DND-41 (cell line): ENCODE measurements around the gene SMIM35.

ENCODE experiments used
- ATAC-seq: fragments of 200-7000 bp; cut with Tn5 transposase; 3 replicates; pipeline ENCODE4 v1.9.1; 2021; ENCODE audit warnings: low read depth; ENCODE audit not compliant: insufficient read depth
- DNase-seq: peaks from one replicate; pipeline ENCODE4 v3.0.0-alpha.2; 2020
- H2AFZ ChIP-seq: 2 replicates; pipeline ENCODE4 v1.6.0; 2012; ENCODE audit warnings: low read depth, low read length
- H3K27ac ChIP-seq: 2 replicates; pipeline ENCODE4 v1.5.1; 2012; ENCODE audit warnings: low read length, inconsistent platforms
- H3K27me3 ChIP-seq: fragments of 200-600 bp; sonication (generic); 2 replicates; pipeline ENCODE4 v1.6.0; 2012; ENCODE audit warnings: low read length, mild to moderate bottlenecking, inconsistent platforms; ENCODE audit not compliant: insufficient read depth, poor library complexity
- H3K36me3 ChIP-seq: 2 replicates; pipeline ENCODE4 v1.5.1; 2012; ENCODE audit warnings: low read length, inconsistent platforms; ENCODE audit not compliant: insufficient read depth
- H3K4me1 ChIP-seq: 2 replicates; pipeline ENCODE4 v1.5.1; 2012; ENCODE audit warnings: mild to moderate bottlenecking, low read length; ENCODE audit not compliant: insufficient read depth
- H3K4me2 ChIP-seq: 2 replicates; pipeline ENCODE4 v1.6.0; 2012; ENCODE audit warnings: mild to moderate bottlenecking, moderate library complexity, low read length, inconsistent platforms; ENCODE audit not compliant: insufficient read depth
- H3K4me3 ChIP-seq, 2 experiments: fragments of 200-600 bp in 1 of 2; shearing (Covaris generic) in 1 of 2; 2 replicates each; pipeline ENCODE4 v1.5.1; 2012 to 2016; ENCODE audit warnings: inconsistent platforms in 2 of 2, low read length in 2 of 2, mild to moderate bottlenecking in 2 of 2, low read depth in 1 of 2, moderate library complexity in 1 of 2
- H3K79me2 ChIP-seq: 2 replicates; pipeline ENCODE4 v1.6.0; 2012; ENCODE audit warnings: low read length, inconsistent platforms; ENCODE audit not compliant: insufficient read depth
- H3K9ac ChIP-seq: 2 replicates; pipeline ENCODE4 v1.6.0; 2012; ENCODE audit warnings: low read depth, mild to moderate bottlenecking, inconsistent platforms, low read length, moderate library complexity
- H3K9me3 ChIP-seq: 2 replicates; pipeline ENCODE4 v1.5.1; 2012; ENCODE audit warnings: low read length, moderate library complexity, mild to moderate bottlenecking, inconsistent platforms; ENCODE audit not compliant: insufficient read depth, severe bottlenecking
- H4K20me1 ChIP-seq: 2 replicates; pipeline ENCODE4 v1.6.0; 2012; ENCODE audit warnings: low read length; ENCODE audit not compliant: insufficient read depth
- EZH2 ChIP-seq: IDR thresholded peaks from 3 replicates; pipeline ENCODE4 v1.6.1; 2012; ENCODE audit warnings: borderline replicate concordance, low read depth, mild to moderate bottlenecking, moderate library complexity, low read length, inconsistent platforms; ENCODE audit not compliant: severe bottlenecking
- TF ChIP-seq, protein P1 (sequence below): IDR thresholded peaks from 2 replicates; pipeline ENCODE4 v1.5.1; 2012; ENCODE audit warnings: borderline replicate concordance, low read length, moderate library complexity, mild to moderate bottlenecking; ENCODE audit not compliant: poor library complexity, severe bottlenecking; ENCODE audit errors: extremely low read depth

The SMIM35 gene

DNA sequence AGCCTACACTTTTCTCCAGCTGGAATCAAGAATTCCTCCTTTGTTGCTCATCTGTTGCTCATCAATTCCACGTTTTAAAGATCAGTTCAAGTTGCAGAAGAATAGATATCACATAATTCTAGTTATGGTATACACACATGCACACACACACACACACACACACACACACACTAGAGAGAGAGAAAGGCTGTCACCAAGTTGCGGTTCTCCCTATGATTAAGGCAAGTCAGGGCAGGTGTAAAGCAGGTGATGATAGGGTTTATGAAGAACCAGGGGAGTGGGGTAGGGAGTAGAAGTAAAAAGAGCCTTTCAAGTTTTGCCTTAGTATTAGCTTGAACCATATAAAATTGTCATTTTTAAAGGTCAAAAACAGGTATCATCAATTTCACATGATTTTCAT lies 41.6 kb downstream of the SMIM35 start:
- no peaks in the 10 kb centered on the region for H3K9me3 ChIP-seq
- no peak for ATAC-seq
- H3K9ac ChIP-seq: no peak overlapping the region
- no peak overlapping the region for H2AFZ ChIP-seq
- no peak for TF ChIP-seq EZH2
- TF ChIP-seq, protein P1, sequence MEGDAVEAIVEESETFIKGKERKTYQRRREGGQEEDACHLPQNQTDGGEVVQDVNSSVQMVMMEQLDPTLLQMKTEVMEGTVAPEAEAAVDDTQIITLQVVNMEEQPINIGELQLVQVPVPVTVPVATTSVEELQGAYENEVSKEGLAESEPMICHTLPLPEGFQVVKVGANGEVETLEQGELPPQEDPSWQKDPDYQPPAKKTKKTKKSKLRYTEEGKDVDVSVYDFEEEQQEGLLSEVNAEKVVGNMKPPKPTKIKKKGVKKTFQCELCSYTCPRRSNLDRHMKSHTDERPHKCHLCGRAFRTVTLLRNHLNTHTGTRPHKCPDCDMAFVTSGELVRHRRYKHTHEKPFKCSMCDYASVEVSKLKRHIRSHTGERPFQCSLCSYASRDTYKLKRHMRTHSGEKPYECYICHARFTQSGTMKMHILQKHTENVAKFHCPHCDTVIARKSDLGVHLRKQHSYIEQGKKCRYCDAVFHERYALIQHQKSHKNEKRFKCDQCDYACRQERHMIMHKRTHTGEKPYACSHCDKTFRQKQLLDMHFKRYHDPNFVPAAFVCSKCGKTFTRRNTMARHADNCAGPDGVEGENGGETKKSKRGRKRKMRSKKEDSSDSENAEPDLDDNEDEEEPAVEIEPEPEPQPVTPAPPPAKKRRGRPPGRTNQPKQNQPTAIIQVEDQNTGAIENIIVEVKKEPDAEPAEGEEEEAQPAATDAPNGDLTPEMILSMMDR: no peak
- H3K36me3 ChIP-seq: no peaks in the 10 kb centered on the region
- H3K4me1 ChIP-seq: no peaks in the 10 kb centered on the region
- no peak overlapping the region for H3K4me3 ChIP-seq
- no peak overlapping the region for H3K27ac ChIP-seq
- no peaks in the 10 kb centered on the region for H4K20me1 ChIP-seq
- H3K79me2 ChIP-seq: no peaks in the 10 kb centered on the region
- DNase-seq: no peak
- no peaks in the 10 kb centered on the region for H3K27me3 ChIP-seq
- no peak overlapping the region for H3K4me2 ChIP-seq

DNA sequence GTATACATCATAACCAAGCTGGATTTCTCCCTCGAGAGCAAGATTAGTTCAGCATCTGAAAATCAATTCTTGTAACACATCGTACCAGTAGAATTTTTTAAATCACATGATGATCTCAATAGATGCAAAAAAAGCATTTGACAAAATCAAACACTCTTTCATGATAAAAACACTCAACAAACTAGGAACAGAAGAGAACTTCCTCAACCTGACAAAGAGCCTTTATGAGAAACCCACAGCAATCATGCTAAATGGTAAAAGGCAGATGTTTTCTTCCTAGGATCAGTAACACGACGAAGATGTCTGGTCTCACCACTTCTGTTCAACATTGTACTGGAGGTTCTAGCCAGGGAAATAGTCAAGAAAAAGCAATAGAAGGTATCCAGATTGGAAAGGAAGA lies 44.0 kb downstream of the SMIM35 start:
- H4K20me1 ChIP-seq: no peaks in the 10 kb centered on the region
- ATAC-seq (no peak), DNase-seq (no peak)
- H3K9me3 ChIP-seq: no peaks in the 10 kb centered on the region
- no peak overlapping the region for H3K9ac ChIP-seq
- H3K79me2 ChIP-seq: no peaks in the 10 kb centered on the region
- no peak overlapping the region for H3K4me3 ChIP-seq
- no peak for TF ChIP-seq EZH2
- TF ChIP-seq, protein P1: no peak
- no peak overlapping the region for H3K4me2 ChIP-seq
- H2AFZ ChIP-seq: no peak overlapping the region
- H3K27me3 ChIP-seq: no peaks in the 10 kb centered on the region
- H3K36me3 ChIP-seq: no peaks in the 10 kb centered on the region
- H3K4me1 ChIP-seq: no peaks in the 10 kb centered on the region
- H3K27ac ChIP-seq: no peak overlapping the region

DNA sequence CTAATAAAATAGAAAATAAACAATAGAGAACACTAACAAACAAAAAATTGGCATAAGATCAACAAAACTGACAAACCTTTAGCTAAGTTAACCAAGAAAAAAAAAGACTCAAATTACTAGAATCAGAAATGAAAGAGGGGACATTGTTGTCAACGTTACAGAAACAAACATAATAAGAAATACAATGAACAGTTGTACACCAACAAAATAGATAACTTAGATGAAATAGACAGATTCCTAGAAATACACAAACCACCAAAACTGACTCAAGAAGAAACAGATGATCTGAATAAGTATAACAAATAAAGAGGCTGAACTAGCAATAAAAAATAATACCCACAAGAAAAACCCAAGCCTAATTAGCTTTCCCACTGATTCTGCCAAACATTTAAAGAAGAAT lies 44.6 kb downstream of the SMIM35 start:
- Histone ChIP-seq H3K27me3 (no peaks in the 10 kb centered on the region), H3K4me3 (no peak overlapping the region)
- no peak for ATAC-seq

More for the DNA sequence above, 44.6 kb downstream of the SMIM35 start:
- Histone ChIP-seq H3K79me2 (no peaks in the 10 kb centered on the region), H3K27ac (no peak overlapping the region), H3K36me3 (no peaks in the 10 kb centered on the region), H4K20me1 (no peaks in the 10 kb centered on the region), H3K9me3 (no peaks in the 10 kb centered on the region), H3K9ac (no peak overlapping the region), H3K4me2 (no peak overlapping the region), H2AFZ (no peak overlapping the region), H3K4me1 (no peaks in the 10 kb centered on the region)
- DNase-seq: no peak
- no peak for TF ChIP-seq EZH2
- TF ChIP-seq, protein P1: no peak
